HEK293T (cell line): ENCODE data around the gene TRIM2.
"Not testable (repeated sequence)": the region's sequence is repeated elsewhere in the genome, so short reads cannot be mapped to it uniquely, and the experiment has no call there.

Experiments used
- CTCF ChIA-PET: fragments of 350-600 bp; formaldehyde crosslinking; extraction: SDS; loops from one replicate; lab custom pipeline; 2021; ENCODE audit warnings: antibody characterized with exemption, inconsistent platforms; lab: Yijun Ruan, JAX
- POLR2A ChIA-PET: fragments of 350-600 bp; formaldehyde crosslinking; extraction: SDS; loops from one replicate; lab custom pipeline; 2020; ENCODE audit warnings: antibody characterized with exemption, inconsistent platforms; lab: Yijun Ruan, JAX
- DNase-seq: peaks from one replicate; pipeline ENCODE4 v3.0.0; 2012; ENCODE audit warnings: mixed read lengths; ENCODE audit errors: extremely low spot score
- ARNT ChIP-seq: fragments of 450-650 bp; IDR thresholded peaks from 2 replicates; pipeline ENCODE4 v1.6.1; 2017; ENCODE audit warnings: mild to moderate bottlenecking
- BHLHE40 ChIP-seq: fragments of 450-650 bp; IDR thresholded peaks from 2 replicates; pipeline ENCODE4 v1.6.1; 2016; ENCODE audit warnings: mild to moderate bottlenecking, moderate library complexity, borderline replicate concordance
- CTBP1 ChIP-seq: fragments of 450-650 bp; IDR thresholded peaks from 2 replicates; pipeline ENCODE4 v1.6.1; 2016; ENCODE audit warnings: borderline replicate concordance
- ELF4 ChIP-seq: fragments of 450-650 bp; IDR thresholded peaks from 2 replicates; pipeline ENCODE4 v1.6.1; 2017; ENCODE audit warnings: antibody characterized with exemption
- FOXA1 ChIP-seq: fragments of 450-650 bp; IDR thresholded peaks from 2 replicates; pipeline ENCODE4 v1.6.1; 2016; ENCODE audit warnings: mild to moderate bottlenecking
- FOXK2 ChIP-seq: fragments of 450-650 bp; IDR thresholded peaks from 2 replicates; pipeline ENCODE4 v1.6.1; 2016; ENCODE audit warnings: mild to moderate bottlenecking
- FOXM1 ChIP-seq: fragments of 450-650 bp; IDR thresholded peaks from 2 replicates; pipeline ENCODE4 v1.6.1; 2017; ENCODE audit warnings: mild to moderate bottlenecking, borderline replicate concordance
- HDGF ChIP-seq: fragments of 450-650 bp; IDR thresholded peaks from 2 replicates; pipeline ENCODE4 v1.6.1; 2017; ENCODE audit warnings: antibody characterized with exemption, borderline replicate concordance
- L3MBTL2 ChIP-seq: fragments of 450-650 bp; conservative IDR thresholded peaks from 2 replicates; pipeline ENCODE4 v1.6.1; 2016; ENCODE audit warnings: mild to moderate bottlenecking
- LEF1 ChIP-seq: fragments of 450-650 bp; IDR thresholded peaks from 2 replicates; pipeline ENCODE4 v1.6.1; 2017; ENCODE audit warnings: mild to moderate bottlenecking, borderline replicate concordance
- NFRKB ChIP-seq: fragments of 450-650 bp; IDR thresholded peaks from 2 replicates; pipeline ENCODE4 v1.6.1; 2016; ENCODE audit warnings: mild to moderate bottlenecking, moderate library complexity
- SP1 ChIP-seq: fragments of 450-650 bp; IDR thresholded peaks from 2 replicates; pipeline ENCODE4 v1.6.1; 2017
- SUZ12 ChIP-seq: fragments of 450-650 bp; IDR thresholded peaks from 2 replicates; pipeline ENCODE4 v1.6.1; 2016; ENCODE audit warnings: mild to moderate bottlenecking
- TARDBP ChIP-seq: fragments of 450-650 bp; IDR thresholded peaks from 2 replicates; pipeline ENCODE4 v1.6.1; 2016
- ZNF384 ChIP-seq: fragments of 450-650 bp; IDR thresholded peaks from 2 replicates; pipeline ENCODE4 v1.6.1; 2016
- TF ChIP-seq, protein P1 (sequence below): fragments of 450-650 bp; IDR thresholded peaks from 2 replicates; pipeline ENCODE4 v1.6.1; 2016

The TRIM2 gene

DNA sequence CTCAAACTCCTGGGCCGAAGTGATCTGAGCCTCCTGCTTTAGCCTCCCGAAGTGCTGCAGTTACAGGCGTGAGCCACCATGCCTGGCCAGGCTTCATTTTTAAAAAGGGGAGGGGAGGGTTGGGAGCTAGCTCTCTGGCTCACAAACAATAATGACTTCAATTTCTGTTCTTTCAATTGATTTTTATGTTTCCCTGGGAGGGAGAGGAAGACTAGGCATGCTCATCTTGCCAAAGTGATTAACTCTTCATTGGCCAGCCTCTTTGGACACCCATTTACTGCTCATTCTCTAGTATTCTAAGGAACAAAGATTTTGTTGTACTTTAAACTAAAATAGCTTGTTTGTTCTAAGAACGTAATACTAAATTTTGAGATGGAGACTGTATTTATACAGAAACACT, 43.4 kb upstream of the TRIM2 start:
- POLR2A ChIA-PET = no interaction called here
- CTCF ChIA-PET = interaction anchor here (0.6 to 1.2 kb wide), 3 partner anchors 34 to 702 kb away, joined by 3 read pairs; no protein-coding TSS in a partner anchor
- DNase-seq = no peak
- TF ChIP-seq FOXA1 = no peak
- TF ChIP-seq BHLHE40 = no peak
- no peak for TF ChIP-seq SUZ12
- TF ChIP-seq NFRKB = no peak
- no peak for TF ChIP-seq LEF1
- TF ChIP-seq HDGF = no peak
- TF ChIP-seq ARNT = no peak
- TF ChIP-seq FOXM1 = no peak
- no peak for TF ChIP-seq TARDBP
- no peak for TF ChIP-seq FOXK2
- no peak for TF ChIP-seq ELF4

DNA sequence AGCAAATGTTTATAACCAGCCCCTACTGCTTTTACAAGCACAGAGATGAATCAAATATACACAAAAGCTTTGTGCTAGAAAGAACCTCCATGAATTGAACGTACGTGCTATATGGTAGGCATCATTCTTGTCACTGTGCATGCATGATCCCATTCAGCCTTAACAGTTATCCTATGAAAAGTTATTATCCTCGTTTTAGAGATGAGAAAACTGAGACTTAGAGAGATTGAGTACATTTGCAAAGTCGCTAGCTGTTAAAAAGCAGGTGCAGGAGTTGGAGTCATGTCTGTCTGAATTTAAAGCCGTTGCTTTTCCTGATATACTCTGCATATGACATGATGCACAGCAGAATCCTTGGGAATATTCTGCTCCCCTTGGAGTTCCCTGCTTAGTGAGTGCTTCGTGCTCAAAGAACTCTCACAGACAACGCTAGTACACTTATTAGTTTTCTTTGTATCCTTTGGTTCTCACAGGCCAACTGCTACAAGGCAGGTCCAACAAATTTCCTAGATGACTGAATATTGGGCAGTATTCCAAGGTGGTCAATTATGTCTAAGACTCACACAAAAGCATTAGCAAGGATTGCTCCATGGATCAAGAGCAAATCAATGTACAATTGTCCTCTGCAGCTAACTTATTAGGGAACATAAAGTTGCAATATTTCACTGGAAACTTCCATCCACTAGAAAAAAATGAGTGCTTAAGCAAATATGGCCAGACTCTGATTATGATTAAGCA, 42.8 kb upstream of the TRIM2 start:
- ChIA-PET CTCF (interaction anchor here (0.6 to 1.2 kb wide), 3 partner anchors 35 to 703 kb away, joined by 3 read pairs; no protein-coding TSS in a partner anchor), POLR2A (no interaction called here)
- DNase-seq = no peak
- TF ChIP-seq, protein P1, sequence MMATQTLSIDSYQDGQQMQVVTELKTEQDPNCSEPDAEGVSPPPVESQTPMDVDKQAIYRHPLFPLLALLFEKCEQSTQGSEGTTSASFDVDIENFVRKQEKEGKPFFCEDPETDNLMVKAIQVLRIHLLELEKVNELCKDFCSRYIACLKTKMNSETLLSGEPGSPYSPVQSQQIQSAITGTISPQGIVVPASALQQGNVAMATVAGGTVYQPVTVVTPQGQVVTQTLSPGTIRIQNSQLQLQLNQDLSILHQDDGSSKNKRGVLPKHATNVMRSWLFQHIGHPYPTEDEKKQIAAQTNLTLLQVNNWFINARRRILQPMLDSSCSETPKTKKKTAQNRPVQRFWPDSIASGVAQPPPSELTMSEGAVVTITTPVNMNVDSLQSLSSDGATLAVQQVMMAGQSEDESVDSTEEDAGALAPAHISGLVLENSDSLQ = no peak
- TF ChIP-seq LEF1 (no peak), HDGF (no peak), FOXK2 (no peak), TARDBP (no peak), CTBP1 (no peak)

DNA sequence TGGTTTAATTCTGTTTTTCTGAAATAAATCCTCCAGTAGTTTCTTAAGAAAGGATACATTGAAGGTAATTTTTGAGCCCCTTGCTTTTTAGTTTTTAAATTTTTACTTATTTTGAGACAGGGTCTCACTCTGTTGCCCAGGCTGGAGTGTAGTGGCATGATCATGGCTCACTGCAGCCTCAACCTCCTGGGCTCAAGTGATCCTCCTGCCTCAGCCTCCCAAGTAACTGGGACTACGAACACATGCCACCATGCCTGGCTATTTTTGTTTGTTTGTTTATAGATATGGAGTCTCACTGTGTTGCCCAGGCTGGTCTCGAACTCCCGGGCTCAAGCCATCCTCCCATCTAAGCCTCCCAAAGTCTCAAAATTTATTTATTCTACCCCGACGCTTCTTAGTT, 39.0 kb upstream of the TRIM2 start:
- POLR2A ChIA-PET = not testable (repeated sequence)

DNA sequence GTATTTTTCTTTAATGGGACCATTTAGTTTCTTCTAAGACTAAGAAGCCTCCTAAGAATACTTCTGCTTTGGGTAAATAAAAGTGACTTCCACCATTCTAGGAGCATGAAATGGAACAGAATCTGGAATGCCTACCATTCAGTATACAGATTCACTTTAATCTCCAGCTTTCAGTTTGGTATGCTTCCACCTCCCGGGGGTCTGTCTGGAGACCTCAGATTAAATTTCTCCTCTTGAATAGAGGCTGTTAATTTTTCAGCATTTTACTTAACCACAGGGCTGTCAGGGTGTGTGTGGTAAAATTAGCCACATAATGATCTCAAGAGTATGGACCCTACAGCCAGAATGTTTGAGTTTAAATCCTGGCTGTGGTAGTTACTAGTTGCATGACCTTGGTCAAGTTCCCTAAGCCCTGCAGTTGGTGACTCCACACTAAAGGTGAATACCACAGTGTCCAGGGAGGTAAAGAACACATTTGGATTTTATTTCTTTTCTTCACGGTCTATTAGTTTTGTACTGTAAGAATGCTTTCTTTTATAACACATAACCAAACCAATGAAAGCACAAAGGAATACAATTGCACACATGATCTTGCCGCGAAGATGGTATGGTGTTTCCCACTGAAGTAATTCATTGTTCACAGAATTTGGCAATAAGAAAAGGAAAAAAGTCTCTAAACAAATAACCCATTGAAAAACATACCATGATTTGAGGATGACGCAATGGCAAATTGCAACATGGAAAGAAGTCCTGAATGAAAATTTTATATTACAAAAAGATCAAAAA, 37.3 kb upstream of the TRIM2 start:
- TF ChIP-seq ELF4 (no peak), NFRKB (no peak), BHLHE40 (no peak), SUZ12 (no peak), SP1 (no peak), FOXM1 (no peak), FOXK2 (no peak), ZNF384 (no peak), FOXA1 (no peak), TARDBP (no peak), ARNT (no peak), L3MBTL2 (no peak), CTBP1 (no peak), HDGF (no peak), LEF1 (no peak)
- TF ChIP-seq, protein P1 = no peak
- DNase-seq = no peak
- ChIA-PET POLR2A (no interaction called here), CTCF (no interaction called here)

More for the DNA sequence above, 39.0 kb upstream of the TRIM2 start:
- DNase-seq, CTCF ChIA-PET: not testable (repeated sequence)

DNA sequence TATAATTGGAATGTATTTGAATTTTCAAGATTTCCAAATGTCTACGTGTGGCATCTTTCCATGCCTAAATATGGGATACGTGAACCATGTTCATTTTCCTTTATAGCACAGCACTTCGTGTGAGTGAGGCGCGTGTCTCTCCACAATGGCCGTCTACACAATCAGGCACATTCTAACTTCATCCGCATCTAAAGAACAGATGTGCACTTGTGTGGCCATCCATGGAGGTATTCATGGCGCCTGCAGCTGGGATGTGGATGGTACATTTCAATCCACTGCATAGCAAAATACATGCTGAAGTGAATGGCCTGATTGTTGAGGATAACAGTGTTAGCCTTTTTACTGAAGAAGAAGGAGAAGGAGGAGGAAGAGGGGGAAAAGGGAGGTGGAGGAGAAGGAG, 34.5 kb upstream of the TRIM2 start:
- ChIA-PET CTCF (interaction anchor here (0.7 kb wide), 1 partner anchor 10 kb away, joined by 4 read pairs; no protein-coding TSS in a partner anchor), POLR2A (no interaction called here)
- no peak for TF ChIP-seq FOXA1
- no peak for TF ChIP-seq BHLHE40
- TF ChIP-seq, protein P1 = no peak
- no peak for TF ChIP-seq ZNF384
- no peak for TF ChIP-seq NFRKB
- TF ChIP-seq SUZ12 = no peak
- no peak for TF ChIP-seq FOXM1
- DNase-seq = no peak

DNA sequence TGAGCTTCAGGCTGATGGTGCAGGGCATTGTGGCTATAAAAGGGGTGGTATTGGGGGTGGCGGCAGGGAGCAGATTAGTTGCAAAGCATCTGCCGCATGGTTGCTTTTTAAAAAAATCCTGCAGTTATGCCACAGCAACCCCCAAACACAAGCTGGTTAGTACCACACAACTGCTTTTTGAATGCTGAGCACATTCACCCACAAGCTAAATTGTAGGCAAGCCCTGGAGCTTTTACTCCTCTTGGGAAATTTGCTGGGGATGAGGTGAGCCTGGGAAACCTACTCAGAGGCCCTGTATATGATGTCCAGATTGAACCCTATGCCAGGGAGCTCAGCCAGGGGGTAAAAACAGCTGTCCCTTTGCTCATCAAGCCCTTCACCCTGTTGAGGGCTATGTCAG, 33.8 kb upstream of the TRIM2 start:
- POLR2A ChIA-PET = no interaction called here
- TF ChIP-seq FOXM1 (no peak), FOXA1 (no peak), ZNF384 (no peak), LEF1 (no peak), ELF4 (no peak)
- CTCF ChIA-PET = no interaction called here
- DNase-seq = no peak
